Tibial nerve (tissue), 4 donors: ENCODE data around the gene FZD4.

ENCODE experiments used
- CTCF ChIP-seq, 5 experiments: fragments of 200-600 bp in 3 of 5; fragments of 450-650 bp in 2 of 5; sonication (generic) in 3 of 5; IDR thresholded peaks; one replicate each; pipeline ENCODE4 v1.5.1; 2016 to 2019; ENCODE audit warnings: antibody characterized with exemption in 5 of 5, mild to moderate bottlenecking in 3 of 5, moderate library complexity in 2 of 5
- EP300 ChIP-seq, 2 donors: sonication (generic); formaldehyde crosslinking; IDR thresholded peaks; one replicate each; pipeline ENCODE4 v1.6.1; 2017; ENCODE audit warnings: antibody characterized with exemption in 2 of 2, mild to moderate bottlenecking in 1 of 2
- POLR2A ChIP-seq, 2 donors: fragments of 450-650 bp; IDR thresholded peaks; one replicate each; pipeline ENCODE4 v1.6.1; 2017; ENCODE audit warnings: antibody characterized with exemption in 2 of 2, mild to moderate bottlenecking in 2 of 2, moderate library complexity in 2 of 2

GRCh38 chr11:86930957-86931547 lies 24.1 kb downstream of the FZD4 start:
- TF ChIP-seq CTCF (IDR thresholded peaks at IDR 0.05), result no peak
- TF ChIP-seq EP300 (IDR thresholded peaks at IDR 0.05), result no peak
- no peak for TF ChIP-seq POLR2A (IDR thresholded peaks at IDR 0.05)
